Measurements from ENCODE around the gene ATP8B2. TPM values are rescaled to one million over a fixed set of nuclear protein-coding genes. Genes with fewer than 3 reads are reported as not detected.

Gene ATP8B2
- total RNA-seq, 2 donors from 2014 or later = 34.1 to 41.5 TPM

DNA sequence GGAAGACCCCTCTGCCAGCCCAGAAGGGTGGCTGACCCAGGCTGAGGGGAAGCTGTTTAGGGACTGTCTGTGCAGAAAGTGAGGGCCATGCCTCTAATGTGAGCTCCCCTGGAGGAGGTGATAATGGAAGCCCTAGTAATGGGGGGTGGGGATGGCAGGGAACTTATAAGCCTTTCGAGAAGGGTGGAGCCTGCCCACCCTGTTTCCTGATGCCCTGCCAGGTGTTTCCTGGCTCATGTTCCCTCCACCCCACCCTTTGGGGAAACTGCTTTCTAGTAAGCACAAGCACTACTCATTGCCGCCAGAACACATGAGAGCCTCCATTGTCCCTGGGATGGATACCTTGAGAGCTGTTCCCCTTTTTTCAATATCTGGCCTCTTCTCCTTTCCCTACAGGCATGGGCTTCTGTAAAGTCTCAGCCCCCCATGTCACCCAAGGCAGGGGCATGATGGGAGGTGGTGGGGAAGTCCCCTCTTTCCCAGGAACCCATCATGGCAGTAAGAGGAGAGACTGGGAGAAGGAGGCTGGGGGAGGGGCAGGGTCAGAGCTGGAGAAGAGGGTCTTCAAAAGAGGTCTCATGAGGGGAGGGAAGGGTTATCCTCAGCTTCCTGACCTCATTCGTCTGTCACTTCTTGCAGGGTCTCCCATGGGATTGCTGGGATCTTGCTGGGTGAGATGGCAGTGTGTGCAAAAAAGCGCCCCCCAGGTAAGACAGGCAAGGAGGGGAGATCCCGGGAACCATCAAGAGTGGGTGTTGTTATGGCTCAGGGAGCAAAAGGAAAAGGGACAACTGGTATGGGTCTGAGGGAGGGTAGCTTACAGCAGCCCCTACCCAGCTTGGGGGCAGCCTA lies 2.4 kb downstream of the ATP8B2 start:
- Histone ChIP-seq H3K27ac (ENCODE audit: low read depth, low read length) (no peak overlapping the region), H3K9ac (ENCODE audit: extremely low read depth, low read length, poor library complexity, severe bottlenecking) (no peak overlapping the region), H3K36me3 (ENCODE audit: control insufficient read depth, insufficient read depth, low read length) (peaks cover 25% of the 10 kb centered on the region), H3K27me3 (ENCODE audit: control insufficient read depth, insufficient read depth, low read length, poor library complexity, severe bottlenecking) (peaks cover 6% of the 10 kb centered on the region), H3K4me1 (ENCODE audit: control insufficient read depth, insufficient read depth, low read length) (no peaks in the 10 kb centered on the region), H3K9me3 (ENCODE audit: control insufficient read depth, low read length) (no peaks in the 10 kb centered on the region), H3K4me3 (ENCODE audit: low read length) (peak overlapping the region; percentile 75)
- TF ChIP-seq, protein P1, sequence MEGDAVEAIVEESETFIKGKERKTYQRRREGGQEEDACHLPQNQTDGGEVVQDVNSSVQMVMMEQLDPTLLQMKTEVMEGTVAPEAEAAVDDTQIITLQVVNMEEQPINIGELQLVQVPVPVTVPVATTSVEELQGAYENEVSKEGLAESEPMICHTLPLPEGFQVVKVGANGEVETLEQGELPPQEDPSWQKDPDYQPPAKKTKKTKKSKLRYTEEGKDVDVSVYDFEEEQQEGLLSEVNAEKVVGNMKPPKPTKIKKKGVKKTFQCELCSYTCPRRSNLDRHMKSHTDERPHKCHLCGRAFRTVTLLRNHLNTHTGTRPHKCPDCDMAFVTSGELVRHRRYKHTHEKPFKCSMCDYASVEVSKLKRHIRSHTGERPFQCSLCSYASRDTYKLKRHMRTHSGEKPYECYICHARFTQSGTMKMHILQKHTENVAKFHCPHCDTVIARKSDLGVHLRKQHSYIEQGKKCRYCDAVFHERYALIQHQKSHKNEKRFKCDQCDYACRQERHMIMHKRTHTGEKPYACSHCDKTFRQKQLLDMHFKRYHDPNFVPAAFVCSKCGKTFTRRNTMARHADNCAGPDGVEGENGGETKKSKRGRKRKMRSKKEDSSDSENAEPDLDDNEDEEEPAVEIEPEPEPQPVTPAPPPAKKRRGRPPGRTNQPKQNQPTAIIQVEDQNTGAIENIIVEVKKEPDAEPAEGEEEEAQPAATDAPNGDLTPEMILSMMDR (conservative IDR thresholded peaks at IDR 0.05) = no peak
- H3K27ac Mint-ChIP-seq = no peak overlapping the region
- H3K4me1 Mint-ChIP-seq = peaks cover 31% of the 10 kb centered on the region
- peak; percentile 59 for DNase-seq
- 72 to 74% methylated on average over 3 to 5 of the region's 5 CpGs for WGBS, 2 experiments (ENCODE audit: insufficient coverage in 1 of 2, insufficient read length in 1 of 2)
- peak overlapping the region; percentile 60 for H3K4me3 Mint-ChIP-seq
- H3K27me3 Mint-ChIP-seq (ENCODE audit: insufficient read depth) = peaks cover 17% of the 10 kb centered on the region
- peaks cover 22% of the 10 kb centered on the region for H3K36me3 Mint-ChIP-seq (ENCODE audit: low read depth)
- H3K9me3 Mint-ChIP-seq = no peaks in the 10 kb centered on the region

DNA sequence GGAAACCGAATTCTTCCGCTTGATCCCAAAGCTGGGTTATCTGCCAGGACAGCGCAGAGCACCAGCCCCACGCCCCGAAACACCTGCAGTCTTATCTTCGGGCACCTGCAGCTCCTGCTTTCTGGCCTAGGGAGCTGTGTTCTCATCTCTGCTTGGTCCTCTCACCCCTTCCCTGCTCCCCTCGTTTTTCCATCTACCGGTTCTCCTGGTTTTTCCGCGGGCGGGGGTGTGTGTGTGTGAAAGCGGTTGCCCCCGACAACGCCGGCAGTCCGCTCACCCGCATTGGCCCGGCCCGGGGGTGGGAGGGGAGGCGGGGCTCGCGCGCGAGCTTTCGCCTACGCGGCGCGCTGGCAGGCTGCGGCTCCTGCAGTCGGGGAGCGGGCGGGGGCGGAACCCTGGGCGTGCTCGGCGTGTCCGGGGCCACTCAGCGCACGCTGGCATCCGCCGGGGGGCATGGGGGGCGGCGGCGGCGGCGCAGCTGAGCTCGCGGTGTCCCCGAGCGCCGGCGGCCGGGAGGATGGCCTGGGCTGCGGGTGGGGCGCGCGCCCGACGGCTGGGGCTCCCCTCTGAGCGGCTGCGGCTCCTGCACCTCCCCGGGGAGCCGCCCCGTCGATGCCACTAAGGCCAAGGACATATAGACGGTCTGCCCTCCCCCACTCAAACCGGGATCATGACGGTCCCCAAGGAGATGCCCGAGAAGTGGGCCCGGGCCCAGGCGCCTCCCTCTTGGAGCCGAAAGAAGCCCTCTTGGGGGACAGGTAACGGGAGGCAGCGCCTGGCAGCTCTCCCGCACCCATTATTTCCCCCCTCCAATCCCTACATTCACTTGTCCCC lies 3.2 kb downstream of the ATP8B2 start:
- Histone ChIP-seq H3K9ac (ENCODE audit: extremely low read depth, low read length, poor library complexity, severe bottlenecking) (no peak overlapping the region), H3K27me3 (ENCODE audit: control insufficient read depth, insufficient read depth, low read length, poor library complexity, severe bottlenecking) (no peaks in the 10 kb centered on the region), H3K9me3 (ENCODE audit: control insufficient read depth, low read length) (no peaks in the 10 kb centered on the region), H3K4me3 (ENCODE audit: low read length) (peak overlapping the region; percentile 75), H3K36me3 (ENCODE audit: control insufficient read depth, insufficient read depth, low read length) (peaks cover 27% of the 10 kb centered on the region), H3K4me1 (ENCODE audit: control insufficient read depth, insufficient read depth, low read length) (no peaks in the 10 kb centered on the region), H3K27ac (ENCODE audit: low read depth, low read length) (no peak overlapping the region)
- peaks cover 27% of the 10 kb centered on the region for H3K36me3 Mint-ChIP-seq (ENCODE audit: low read depth)
- peak overlapping the region; percentile 60 for H3K4me3 Mint-ChIP-seq
- peaks cover 9% of the 10 kb centered on the region for H3K27me3 Mint-ChIP-seq (ENCODE audit: insufficient read depth)
- H3K9me3 Mint-ChIP-seq = no peaks in the 10 kb centered on the region
- WGBS, 2 experiments (ENCODE audit: insufficient coverage in 1 of 2, insufficient read length in 1 of 2) = 8 to 26% methylated on average over 14 to 76 of the region's 76 CpGs
- TF ChIP-seq, protein P1 (conservative IDR thresholded peaks at IDR 0.05) = no peak
- peak; percentile 87 for DNase-seq
- peak overlapping the region; percentile 64 for H3K27ac Mint-ChIP-seq
- H3K4me1 Mint-ChIP-seq = peaks cover 31% of the 10 kb centered on the region

DNA sequence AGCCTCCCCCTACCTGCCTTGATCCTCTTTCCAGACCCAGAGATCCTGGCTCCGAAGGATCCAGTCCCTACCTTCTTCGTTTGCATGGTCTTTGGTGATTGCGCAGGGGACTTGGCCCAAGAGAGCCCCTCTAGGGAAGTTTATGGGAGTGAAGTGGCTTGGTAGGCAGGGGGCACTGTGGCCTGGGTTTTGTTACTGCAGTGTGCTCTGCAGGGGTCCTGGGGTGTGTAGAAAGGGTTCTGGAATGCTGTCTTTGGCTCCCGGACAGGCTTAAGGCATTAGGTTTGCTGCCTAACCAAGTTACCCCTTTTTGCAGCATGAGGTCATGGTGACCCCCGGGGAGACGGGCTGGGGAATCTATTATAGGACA lies 3.8 kb downstream of the ATP8B2 start:
- WGBS, 2 experiments (ENCODE audit: insufficient coverage in 1 of 2, insufficient read length in 1 of 2) = 44 to 46% methylated on average over 3 to 6 of the region's 6 CpGs
- DNase-seq = peak; percentile 90
- Histone ChIP-seq H3K27me3 (ENCODE audit: control insufficient read depth, insufficient read depth, low read length, poor library complexity, severe bottlenecking) (no peaks in the 10 kb centered on the region), H3K9me3 (ENCODE audit: control insufficient read depth, low read length) (no peaks in the 10 kb centered on the region), H3K36me3 (ENCODE audit: control insufficient read depth, insufficient read depth, low read length) (peaks cover 27% of the 10 kb centered on the region), H3K27ac (ENCODE audit: low read depth, low read length) (peak overlapping the region; percentile 21), H3K4me3 (ENCODE audit: low read length) (peak overlapping the region; percentile 66), H3K4me1 (ENCODE audit: control insufficient read depth, insufficient read depth, low read length) (no peaks in the 10 kb centered on the region), H3K9ac (ENCODE audit: extremely low read depth, low read length, poor library complexity, severe bottlenecking) (no peak overlapping the region)
- H3K4me1 Mint-ChIP-seq = peaks cover 34% of the 10 kb centered on the region
- H3K4me3 Mint-ChIP-seq = peak overlapping the region; percentile 60
- TF ChIP-seq, protein P1 (conservative IDR thresholded peaks at IDR 0.05) = peak; percentile 81
- H3K27ac Mint-ChIP-seq = peak overlapping the region; percentile 64
- H3K36me3 Mint-ChIP-seq (ENCODE audit: low read depth) = peaks cover 32% of the 10 kb centered on the region
- H3K27me3 Mint-ChIP-seq (ENCODE audit: insufficient read depth) = peaks cover 3% of the 10 kb centered on the region
- H3K9me3 Mint-ChIP-seq = no peaks in the 10 kb centered on the region
